ENCODE data around the gene ERLIN1. TPM values are rescaled to one million over a fixed set of nuclear protein-coding genes. Genes with fewer than 3 reads are reported as not detected.

Gene ERLIN1
- total RNA-seq, 1 experiment from 2014 or later: 15.1 TPM

DNA sequence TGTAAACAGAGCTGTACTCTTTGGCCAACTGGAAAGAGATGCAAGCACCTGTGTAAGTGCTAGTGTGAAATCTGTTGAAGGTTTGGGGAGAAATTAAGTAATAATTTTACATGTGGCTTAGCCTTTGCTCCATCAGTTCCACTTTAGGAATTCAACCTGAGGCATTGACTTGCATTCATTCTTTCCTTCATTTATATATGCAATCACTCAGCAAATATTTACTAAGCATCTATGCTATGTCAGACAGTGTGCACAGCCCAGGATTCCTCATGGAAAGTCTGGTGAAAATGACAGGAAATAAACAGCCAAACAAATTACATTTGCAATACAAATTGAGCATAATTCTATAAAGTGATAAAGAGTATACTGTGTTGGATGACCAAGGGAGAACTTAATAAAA, 50.3 kb downstream of the ERLIN1 start:
- Histone ChIP-seq H3K9me2 (replicated peaks; ENCODE audit: low read length) (no peaks in the 10 kb centered on the region), H3K4me1 (ENCODE audit: insufficient read depth, low read length) (no peaks in the 10 kb centered on the region), H2AFZ (ENCODE audit: low read length) (no peak overlapping the region), H3K9me3 (ENCODE audit: low read length) (no peaks in the 10 kb centered on the region), H3K36me3 (ENCODE audit: low read depth, low read length) (no peaks in the 10 kb centered on the region), H3K9ac (ENCODE audit: low read length) (no peak overlapping the region), H4K20me1 (ENCODE audit: low read length) (no peaks in the 10 kb centered on the region), H3K4me3 (ENCODE audit: low read length) (no peak overlapping the region), H3K79me2 (ENCODE audit: low read length) (no peaks in the 10 kb centered on the region), H3F3A (ENCODE audit: low read length, unreplicated experiment) (no peaks in the 10 kb centered on the region), H3K27me3 (ENCODE audit: low read length) (no peaks in the 10 kb centered on the region), H3K27ac (ENCODE audit: low read length) (no peak overlapping the region), H3K4me2 (ENCODE audit: low read length) (no peak overlapping the region)
- intact Hi-C loops (cut with micrococcal nuclease): no loop called here
- ChIA-PET POLR2A (ENCODE audit: unreplicated experiment) (no interaction called here), CTCF (no interaction called here)
- TF ChIP-seq, protein P1, sequence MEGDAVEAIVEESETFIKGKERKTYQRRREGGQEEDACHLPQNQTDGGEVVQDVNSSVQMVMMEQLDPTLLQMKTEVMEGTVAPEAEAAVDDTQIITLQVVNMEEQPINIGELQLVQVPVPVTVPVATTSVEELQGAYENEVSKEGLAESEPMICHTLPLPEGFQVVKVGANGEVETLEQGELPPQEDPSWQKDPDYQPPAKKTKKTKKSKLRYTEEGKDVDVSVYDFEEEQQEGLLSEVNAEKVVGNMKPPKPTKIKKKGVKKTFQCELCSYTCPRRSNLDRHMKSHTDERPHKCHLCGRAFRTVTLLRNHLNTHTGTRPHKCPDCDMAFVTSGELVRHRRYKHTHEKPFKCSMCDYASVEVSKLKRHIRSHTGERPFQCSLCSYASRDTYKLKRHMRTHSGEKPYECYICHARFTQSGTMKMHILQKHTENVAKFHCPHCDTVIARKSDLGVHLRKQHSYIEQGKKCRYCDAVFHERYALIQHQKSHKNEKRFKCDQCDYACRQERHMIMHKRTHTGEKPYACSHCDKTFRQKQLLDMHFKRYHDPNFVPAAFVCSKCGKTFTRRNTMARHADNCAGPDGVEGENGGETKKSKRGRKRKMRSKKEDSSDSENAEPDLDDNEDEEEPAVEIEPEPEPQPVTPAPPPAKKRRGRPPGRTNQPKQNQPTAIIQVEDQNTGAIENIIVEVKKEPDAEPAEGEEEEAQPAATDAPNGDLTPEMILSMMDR (conservative IDR thresholded peaks at IDR 0.05; ENCODE audit: low read depth, low read length): no peak
- TF ChIP-seq EZH2phosphoT487 (IDR thresholded peaks at IDR 0.05; ENCODE audit: borderline replicate concordance, low read length) (no peak), EZH2 (IDR thresholded peaks at IDR 0.05; ENCODE audit: low read length, unreplicated experiment) (no peak)
- BruUV-seq (replicated peaks): no TSS peak
- no peak for ATAC-seq
- no peak for DNase-seq

DNA sequence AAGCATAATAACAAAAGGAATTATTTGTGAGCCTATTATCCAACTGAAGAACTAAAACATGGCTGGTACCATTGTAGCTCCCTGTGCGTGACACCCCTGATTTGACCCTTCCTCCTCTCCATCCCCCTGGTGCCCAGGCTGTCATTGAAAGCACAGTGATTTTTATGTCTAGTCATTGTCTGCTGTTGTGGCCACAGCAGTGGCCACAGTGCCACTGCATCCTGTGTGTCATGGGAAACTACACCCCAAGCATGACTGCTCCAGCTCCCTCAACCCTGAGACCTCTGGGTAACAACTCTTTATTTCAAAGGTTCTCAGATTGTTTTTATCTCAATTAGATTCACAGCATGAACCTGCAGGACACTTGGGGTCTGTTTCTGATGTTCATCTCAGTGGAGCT, 52.0 kb downstream of the ERLIN1 start:
- Histone ChIP-seq H3K27me3 (ENCODE audit: low read length) (no peaks in the 10 kb centered on the region), H2AFZ (ENCODE audit: low read length) (no peak overlapping the region), H3K9me2 (replicated peaks; ENCODE audit: low read length) (no peaks in the 10 kb centered on the region), H4K20me1 (ENCODE audit: low read length) (no peaks in the 10 kb centered on the region), H3K4me2 (ENCODE audit: low read length) (no peak overlapping the region), H3K9me3 (ENCODE audit: low read length) (no peaks in the 10 kb centered on the region), H3K36me3 (ENCODE audit: low read depth, low read length) (no peaks in the 10 kb centered on the region), H3K9ac (ENCODE audit: low read length) (no peak overlapping the region), H3K27ac (ENCODE audit: low read length) (no peak overlapping the region), H3K4me1 (ENCODE audit: insufficient read depth, low read length) (no peaks in the 10 kb centered on the region), H3K4me3 (ENCODE audit: low read length) (no peak overlapping the region), H3K79me2 (ENCODE audit: low read length) (no peaks in the 10 kb centered on the region), H3F3A (ENCODE audit: low read length, unreplicated experiment) (no peaks in the 10 kb centered on the region)
- no TSS peak for BruUV-seq (replicated peaks)
- DNase-seq: no peak
- intact Hi-C loops (cut with micrococcal nuclease): no loop called here
- no peak for TF ChIP-seq EZH2phosphoT487 (IDR thresholded peaks at IDR 0.05; ENCODE audit: borderline replicate concordance, low read length)
- TF ChIP-seq, protein P1 (conservative IDR thresholded peaks at IDR 0.05; ENCODE audit: low read depth, low read length): no peak
- ChIA-PET CTCF (no interaction called here), POLR2A (ENCODE audit: unreplicated experiment) (no interaction called here)
- no peak for ATAC-seq

DNA sequence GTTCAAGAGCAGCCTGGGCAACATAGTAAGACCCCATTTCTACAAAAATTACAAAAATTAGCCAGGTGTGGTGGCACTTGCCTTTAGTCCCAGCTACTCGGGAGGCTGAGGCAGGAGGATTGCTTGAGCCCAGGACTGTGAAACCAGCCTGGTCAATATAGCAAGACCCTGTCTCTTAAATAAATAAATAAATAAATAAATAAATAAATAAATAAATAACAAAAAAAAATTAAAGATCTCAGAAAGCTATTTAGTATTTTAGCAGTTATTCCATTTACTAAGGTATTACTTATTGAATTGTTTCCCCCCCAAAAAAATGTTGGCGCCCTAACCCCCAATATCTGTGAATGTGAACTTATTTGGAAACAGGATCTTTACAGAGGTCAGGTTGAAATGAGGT, 53.4 kb downstream of the ERLIN1 start:
- intact Hi-C loops (cut with micrococcal nuclease): no loop called here
- ChIA-PET CTCF (no interaction called here), POLR2A (ENCODE audit: unreplicated experiment) (no interaction called here)
- no peak overlapping the region for H3K27ac ChIP-seq (ENCODE audit: low read length)
- H3K79me2 ChIP-seq (ENCODE audit: low read length): no peaks in the 10 kb centered on the region
- BruUV-seq (replicated peaks): no TSS peak
- no peaks in the 10 kb centered on the region for H3K36me3 ChIP-seq (ENCODE audit: low read depth, low read length)
- no peaks in the 10 kb centered on the region for H3K27me3 ChIP-seq (ENCODE audit: low read length)
- no peaks in the 10 kb centered on the region for H3K4me1 ChIP-seq (ENCODE audit: insufficient read depth, low read length)
- H3K9me2 ChIP-seq (replicated peaks; ENCODE audit: low read length): no peaks in the 10 kb centered on the region
- H3K4me2 ChIP-seq (ENCODE audit: low read length): no peak overlapping the region
- no peak for DNase-seq
- no peak overlapping the region for H2AFZ ChIP-seq (ENCODE audit: low read length)
- H3F3A ChIP-seq (ENCODE audit: low read length, unreplicated experiment): no peaks in the 10 kb centered on the region
- no peak for ATAC-seq
- TF ChIP-seq, protein P1 (conservative IDR thresholded peaks at IDR 0.05; ENCODE audit: low read depth, low read length): no peak
- TF ChIP-seq EZH2phosphoT487 (IDR thresholded peaks at IDR 0.05; ENCODE audit: borderline replicate concordance, low read length): no peak
- no peak overlapping the region for H3K9ac ChIP-seq (ENCODE audit: low read length)
- no peak overlapping the region for H3K4me3 ChIP-seq (ENCODE audit: low read length)
- H3K9me3 ChIP-seq (ENCODE audit: low read length): no peaks in the 10 kb centered on the region
- H4K20me1 ChIP-seq (ENCODE audit: low read length): no peaks in the 10 kb centered on the region
